Activated CD4-positive, alpha-beta memory T cell treated with anti-CD3 and anti-CD28 coated beads, Interleukin-2, amount 10 ng/mL, durations not matched to agents 7 days and 5 days (primary cell): ENCODE results near the gene C12orf75. TPM values are rescaled to one million over a fixed set of nuclear protein-coding genes. Genes with fewer than 3 reads are reported as not detected.

ENCODE experiments used
- CTCF ChIA-PET: fragments of 350-600 bp; sonication (Branson Sonifier 250); formaldehyde crosslinking; loops from one replicate; lab custom pipeline; 2021; ENCODE audit warnings: antibody characterized with exemption, inconsistent platforms; lab: Charles Lee
- POLR2A ChIA-PET: fragments of 350-600 bp; sonication (Branson Sonifier 250); formaldehyde crosslinking; loops from one replicate; lab custom pipeline; 2021; ENCODE audit warnings: antibody characterized with exemption; lab: Charles Lee
- DNase-seq: peaks from one replicate; pipeline ENCODE4 v3.0.0-alpha.2; 2020
- H3K27ac Mint-ChIP-seq: one replicate; pipeline ENCODE4 v1.8.0; 2021; ENCODE audit warnings: mild to moderate bottlenecking, mixed read lengths
- H3K27me3 Mint-ChIP-seq: one replicate; pipeline ENCODE4 v1.8.0; 2021; ENCODE audit warnings: mixed read lengths
- H3K36me3 Mint-ChIP-seq: one replicate; pipeline ENCODE4 v1.8.0; 2021; ENCODE audit warnings: low read depth, mixed read lengths
- H3K4me1 Mint-ChIP-seq: one replicate; pipeline ENCODE4 v1.8.0; 2021; ENCODE audit warnings: mixed read lengths
- H3K4me3 Mint-ChIP-seq: one replicate; pipeline ENCODE4 v1.8.0; 2021; ENCODE audit warnings: mild to moderate bottlenecking, mixed read lengths
- H3K9me3 Mint-ChIP-seq: one replicate; pipeline ENCODE4 v1.8.0; 2021; ENCODE audit warnings: mixed read lengths
- total RNA-seq, 2 experiments: library from RNA; stranded (reverse); gene quantifications; one replicate each; pipeline ENCODE4 v1.2.3, GENCODE V29; 2021

The C12orf75 gene
- total RNA-seq, 2 experiments from 2014 or later = 288 to 312 TPM

DNA sequence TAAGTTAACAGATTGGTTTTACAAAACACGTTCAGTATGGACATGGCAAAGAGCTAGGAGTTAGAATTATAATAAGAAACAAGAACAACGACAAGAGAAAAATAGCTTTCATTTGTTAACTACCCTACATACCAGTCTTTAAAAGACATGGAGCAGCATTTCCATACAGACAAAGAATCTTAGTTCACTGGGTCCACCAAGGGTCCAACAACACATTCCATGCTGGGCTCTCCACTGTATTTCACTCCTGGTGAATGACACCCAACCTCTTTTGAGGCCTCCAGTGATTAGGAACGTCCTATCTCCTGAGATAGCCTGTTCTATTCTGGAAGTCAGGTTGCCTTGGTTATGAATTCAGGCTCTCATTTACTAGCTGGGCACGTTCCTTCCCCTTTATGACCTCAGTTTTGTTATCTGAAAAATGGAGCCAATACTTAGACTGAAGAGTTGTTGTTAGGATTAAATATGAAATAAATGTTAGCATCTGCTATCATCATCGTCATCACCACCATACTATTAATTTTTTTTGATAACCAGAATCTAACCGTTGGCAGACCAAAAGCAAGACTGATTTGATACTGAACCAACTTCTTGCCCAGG lies 37.7 kb downstream of the C12orf75 start:
- ChIA-PET POLR2A (interaction anchor here (1.0 kb wide), 1 partner anchor 36 kb away, joined by 4 read pairs; no protein-coding TSS in a partner anchor), CTCF (interaction anchor here (1.1 kb wide), 1 partner anchor 36 kb away, joined by 3 read pairs; no protein-coding TSS in a partner anchor)
- Mint-ChIP-seq H3K27me3 (no peaks in the 10 kb centered on the region), H3K36me3 (peaks cover 47% of the 10 kb centered on the region), H3K9me3 (no peaks in the 10 kb centered on the region), H3K4me1 (peaks cover 5% of the 10 kb centered on the region), H3K4me3 (no peak overlapping the region), H3K27ac (no peak overlapping the region)
- no peak for DNase-seq

GRCh38 chr12:105369014-105369413 lies 38.5 kb downstream of the C12orf75 start:
- ChIA-PET CTCF (interaction anchor here (1.1 kb wide), 1 partner anchor 37 kb away, joined by 3 read pairs; no protein-coding TSS in a partner anchor), POLR2A (interaction anchor here (0.6 to 0.9 kb wide), 2 partner anchors 8 to 39 kb away, joined by 3 read pairs; partner anchors contain the start of gene C12orf75)
- DNase-seq = no peak
- no peaks in the 10 kb centered on the region for H3K27me3 Mint-ChIP-seq
- H3K27ac Mint-ChIP-seq = no peak overlapping the region
- no peaks in the 10 kb centered on the region for H3K9me3 Mint-ChIP-seq
- no peak overlapping the region for H3K4me3 Mint-ChIP-seq
- peaks cover 53% of the 10 kb centered on the region for H3K36me3 Mint-ChIP-seq
- peaks cover 5% of the 10 kb centered on the region for H3K4me1 Mint-ChIP-seq

DNA sequence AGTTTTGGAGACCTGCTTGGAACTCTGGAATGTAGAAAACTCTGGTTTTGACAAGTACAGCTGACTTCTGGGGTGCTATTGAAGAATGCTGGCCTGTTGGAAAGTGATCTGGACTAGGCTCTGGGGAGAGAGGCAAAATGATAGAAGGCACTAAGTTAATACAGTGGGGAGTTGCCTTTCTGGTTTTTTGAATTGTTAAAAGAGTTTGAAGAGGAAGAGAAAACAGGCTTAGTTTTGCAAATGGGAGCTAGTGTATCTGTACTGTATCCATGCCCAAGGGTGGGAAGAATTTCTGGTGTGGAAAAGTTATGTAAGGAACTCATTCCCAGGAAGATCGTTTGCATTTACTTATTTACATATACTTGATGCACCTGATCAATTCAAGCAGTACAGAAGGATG lies 43.8 kb downstream of the C12orf75 start:
- no peak for DNase-seq
- no peak overlapping the region for H3K4me3 Mint-ChIP-seq
- H3K27me3 Mint-ChIP-seq = no peaks in the 10 kb centered on the region
- no peak overlapping the region for H3K27ac Mint-ChIP-seq
- CTCF ChIA-PET = interaction anchor here (1.3 to 1.4 kb wide), 2 partner anchors 10 to 53 kb away, joined by 3 to 7 read pairs; no protein-coding TSS in a partner anchor
- H3K36me3 Mint-ChIP-seq = peaks cover 38% of the 10 kb centered on the region
- no peaks in the 10 kb centered on the region for H3K9me3 Mint-ChIP-seq
- H3K4me1 Mint-ChIP-seq = peaks cover 3% of the 10 kb centered on the region
- POLR2A ChIA-PET = interaction anchor here (0.7 to 3.1 kb wide), 2 partner anchors 17 to 42 kb away, joined by 3 to 9 read pairs; no protein-coding TSS in a partner anchor

DNA sequence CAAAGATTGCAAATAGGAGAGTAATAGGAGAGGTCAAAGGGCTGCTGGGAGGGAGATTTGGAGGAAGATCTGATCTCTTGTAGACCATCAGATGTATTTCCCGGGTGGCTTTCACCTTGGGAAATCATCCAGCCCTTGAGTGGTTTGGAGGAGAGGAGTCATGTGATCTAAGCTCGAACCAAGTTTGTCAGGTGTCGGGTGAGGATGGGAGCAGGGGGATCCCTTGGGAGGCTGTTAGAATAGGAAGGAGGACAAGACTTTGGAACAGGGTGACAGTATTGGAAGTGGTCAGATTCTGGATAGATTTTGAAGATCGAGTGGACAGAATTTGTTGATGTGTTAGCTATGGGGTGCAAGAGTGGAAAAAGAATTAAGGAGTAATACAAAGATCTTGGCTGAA lies 46.6 kb downstream of the C12orf75 start:
- CTCF ChIA-PET = no interaction called here
- Mint-ChIP-seq H3K27ac (no peak overlapping the region), H3K9me3 (no peaks in the 10 kb centered on the region)

DNA sequence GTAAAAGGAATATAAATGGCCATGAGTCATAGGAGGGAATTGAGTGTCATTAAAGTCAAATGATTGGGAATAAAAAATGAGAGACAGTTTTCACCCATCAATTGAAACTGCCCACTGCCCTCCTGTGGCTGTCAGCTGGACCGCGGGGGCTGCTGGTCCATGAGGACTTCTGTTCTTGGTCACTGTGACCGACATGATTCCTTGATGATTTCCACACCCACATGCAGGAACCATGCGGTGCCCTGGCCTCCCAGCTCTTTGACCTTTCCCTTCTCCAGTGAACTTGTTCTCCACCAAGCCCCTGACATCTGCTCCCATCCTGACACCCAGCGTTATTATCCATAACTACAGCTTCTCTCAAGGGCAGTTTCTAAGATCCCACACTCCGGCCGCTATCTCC lies 48.4 kb downstream of the C12orf75 start:
- Mint-ChIP-seq H3K9me3 (no peaks in the 10 kb centered on the region), H3K27me3 (no peaks in the 10 kb centered on the region), H3K36me3 (peaks cover 9% of the 10 kb centered on the region), H3K4me3 (no peak overlapping the region), H3K27ac (no peak overlapping the region), H3K4me1 (no peaks in the 10 kb centered on the region)
- ChIA-PET CTCF (no interaction called here), POLR2A (no interaction called here)
- DNase-seq = no peak

More for the DNA sequence above, 46.6 kb downstream of the C12orf75 start:
- Mint-ChIP-seq H3K4me3 (no peak overlapping the region), H3K4me1 (no peaks in the 10 kb centered on the region), H3K36me3 (peaks cover 20% of the 10 kb centered on the region), H3K27me3 (no peaks in the 10 kb centered on the region)
- POLR2A ChIA-PET = interaction anchor here (0.9 kb wide), 2 partner anchors 8 to 46 kb away, joined by 3 read pairs; no protein-coding TSS in a partner anchor
- DNase-seq = no peak

- no peak overlapping the region for H3K27ac Mint-ChIP-seq
- H3K36me3 Mint-ChIP-seq = no peaks in the 10 kb centered on the region
- no peaks in the 10 kb centered on the region for H3K27me3 Mint-ChIP-seq
- CTCF ChIA-PET = interaction anchor here (0.7 to 2.5 kb wide), 10 partner anchors 9 to 380 kb away, joined by 3 to 10 read pairs (median 3); no protein-coding TSS in a partner anchor
- H3K4me1 Mint-ChIP-seq = no peaks in the 10 kb centered on the region
- DNase-seq = no peak
- POLR2A ChIA-PET = interaction anchor here (1.6 kb wide), 1 partner anchor 51 kb away, joined by 9 read pairs; no protein-coding TSS in a partner anchor
- no peaks in the 10 kb centered on the region for H3K9me3 Mint-ChIP-seq
- H3K4me3 Mint-ChIP-seq = no peak overlapping the region
These were observed 52.5 kb downstream of the C12orf75 start for GRCh38 chr12:105382771-105383622.

DNA sequence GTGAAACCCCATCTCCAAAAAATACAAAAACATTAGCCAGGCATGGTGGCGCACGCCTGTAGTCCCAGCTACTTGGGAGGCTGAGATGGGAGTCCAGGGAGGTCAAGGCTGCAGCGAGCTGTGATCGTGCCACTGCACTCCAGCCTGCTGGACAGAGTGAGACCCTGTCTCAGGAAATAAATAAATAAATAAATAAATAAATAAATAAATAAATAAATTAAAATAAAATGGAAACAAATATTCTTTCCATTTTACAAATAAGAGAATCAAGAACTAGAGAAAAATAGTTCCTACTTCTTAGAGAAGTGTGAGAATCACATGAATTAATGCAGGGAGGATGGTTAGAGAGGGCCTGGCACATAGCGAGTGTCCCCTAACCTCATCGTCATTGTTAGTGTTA lies 53.7 kb downstream of the C12orf75 start:
- CTCF ChIA-PET = interaction anchor here (1.0 to 2.5 kb wide), 5 partner anchors 10 to 381 kb away, joined by 3 to 10 read pairs (median 5); partner anchors contain the start of gene APPL2
- no peaks in the 10 kb centered on the region for H3K4me1 Mint-ChIP-seq
- POLR2A ChIA-PET = interaction anchor here (0.7 kb wide), 1 partner anchor 19 kb away, joined by 3 read pairs; no protein-coding TSS in a partner anchor
- no peak for DNase-seq
- no peak overlapping the region for H3K27ac Mint-ChIP-seq
- H3K36me3 Mint-ChIP-seq = no peaks in the 10 kb centered on the region
- H3K27me3 Mint-ChIP-seq = no peaks in the 10 kb centered on the region
- no peaks in the 10 kb centered on the region for H3K9me3 Mint-ChIP-seq
- H3K4me3 Mint-ChIP-seq = no peak overlapping the region

DNA sequence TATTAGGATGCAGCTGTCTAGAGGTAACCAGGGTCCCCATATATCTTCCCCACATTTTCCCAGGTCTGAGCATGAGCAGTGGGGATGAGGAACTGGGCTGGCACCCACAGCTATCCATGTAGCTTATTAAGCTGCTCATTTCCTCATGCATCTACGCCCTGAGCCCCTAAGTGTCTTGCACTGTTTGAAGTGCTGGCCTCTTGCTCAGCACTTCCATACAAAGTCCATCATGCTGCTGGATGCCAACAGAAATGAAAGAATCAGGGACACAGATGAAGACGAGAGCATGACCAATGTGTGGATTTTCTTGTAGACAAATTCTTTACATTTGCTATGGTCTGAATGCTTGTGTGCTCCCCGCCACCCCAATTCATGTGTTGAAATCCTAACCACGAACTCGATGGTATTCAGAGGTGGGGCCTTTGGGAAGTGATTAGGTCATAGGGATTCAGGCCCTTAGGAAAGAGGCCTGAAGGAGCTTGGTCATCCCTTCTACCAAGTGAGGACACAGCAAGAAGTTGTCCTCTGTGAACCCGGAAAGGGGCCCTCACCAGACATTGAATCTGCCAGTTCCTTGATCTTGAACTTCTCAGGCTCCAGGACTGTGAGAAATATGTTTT lies 54.5 kb downstream of the C12orf75 start:
- H3K9me3 Mint-ChIP-seq = no peaks in the 10 kb centered on the region
- no peak overlapping the region for H3K27ac Mint-ChIP-seq
- no peaks in the 10 kb centered on the region for H3K36me3 Mint-ChIP-seq
- ChIA-PET CTCF (interaction anchor here (1.2 to 2.5 kb wide), 3 partner anchors 11 to 150 kb away, joined by 5 to 10 read pairs (median 7); partner anchors contain the start of gene APPL2), POLR2A (no interaction called here)
- no peak for DNase-seq
- no peaks in the 10 kb centered on the region for H3K27me3 Mint-ChIP-seq
- H3K4me1 Mint-ChIP-seq = no peaks in the 10 kb centered on the region
- no peak overlapping the region for H3K4me3 Mint-ChIP-seq

GRCh38 chr12:105386431-105386830 lies 55.9 kb downstream of the C12orf75 start:
- no peaks in the 10 kb centered on the region for H3K4me1 Mint-ChIP-seq
- CTCF ChIA-PET = no interaction called here
- POLR2A ChIA-PET = no interaction called here
- no peak overlapping the region for H3K27ac Mint-ChIP-seq
- H3K9me3 Mint-ChIP-seq = no peaks in the 10 kb centered on the region
- no peak overlapping the region for H3K4me3 Mint-ChIP-seq
- DNase-seq = no peak
- no peaks in the 10 kb centered on the region for H3K36me3 Mint-ChIP-seq
- H3K27me3 Mint-ChIP-seq = no peaks in the 10 kb centered on the region

DNA sequence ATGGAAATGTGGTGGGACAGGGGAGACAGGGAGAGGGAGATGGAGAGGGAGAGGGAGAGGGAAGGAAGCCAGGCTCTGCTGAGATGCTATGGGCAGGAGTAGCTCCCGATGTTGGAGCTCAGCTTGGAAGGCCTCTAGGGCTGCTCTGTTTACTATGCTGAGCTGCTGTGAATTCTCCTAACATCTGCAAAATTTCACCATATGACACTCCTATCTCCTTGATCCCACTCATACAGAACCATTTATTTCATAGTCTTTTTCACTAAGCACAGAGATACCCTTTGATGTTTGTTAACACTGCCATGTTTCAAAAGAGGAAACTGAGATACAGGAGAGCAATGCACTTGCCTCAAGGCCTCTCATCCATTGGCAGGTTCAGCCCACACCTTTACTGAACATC lies 60.7 kb downstream of the C12orf75 start:
- Mint-ChIP-seq H3K9me3 (no peaks in the 10 kb centered on the region), H3K27me3 (peaks cover 3% of the 10 kb centered on the region), H3K4me3 (no peak overlapping the region), H3K4me1 (peaks cover 6% of the 10 kb centered on the region), H3K27ac (no peak overlapping the region), H3K36me3 (no peaks in the 10 kb centered on the region)
- ChIA-PET POLR2A (no interaction called here), CTCF (no interaction called here)
- DNase-seq = no peak

- Mint-ChIP-seq H3K27me3 (peaks cover 3% of the 10 kb centered on the region), H3K9me3 (peaks cover 10% of the 10 kb centered on the region)
These were observed 63.1 kb downstream of the C12orf75 start for GRCh38 chr12:105393587-105393986.

GRCh38 chr12:105396024-105396423 lies 65.5 kb downstream of the C12orf75 start:
- no peak overlapping the region for H3K4me3 Mint-ChIP-seq
- H3K27ac Mint-ChIP-seq = no peak overlapping the region
- ChIA-PET CTCF (interaction anchor here (1.2 kb wide), 1 partner anchor 24 kb away, joined by 3 read pairs; no protein-coding TSS in a partner anchor), POLR2A (no interaction called here)
- H3K9me3 Mint-ChIP-seq = peaks cover 16% of the 10 kb centered on the region
- peaks cover 31% of the 10 kb centered on the region for H3K36me3 Mint-ChIP-seq
- no peak for DNase-seq
- H3K4me1 Mint-ChIP-seq = peaks cover 6% of the 10 kb centered on the region
- H3K27me3 Mint-ChIP-seq = peaks cover 3% of the 10 kb centered on the region

More at GRCh38 chr12:105393587-105393986, 63.1 kb downstream of the C12orf75 start:
- no peak overlapping the region for H3K27ac Mint-ChIP-seq
- peaks cover 16% of the 10 kb centered on the region for H3K36me3 Mint-ChIP-seq
- no peak overlapping the region for H3K4me3 Mint-ChIP-seq
- peaks cover 6% of the 10 kb centered on the region for H3K4me1 Mint-ChIP-seq
- DNase-seq = no peak
- ChIA-PET CTCF (interaction anchor here (1.2 kb wide), 1 partner anchor 10 kb away, joined by 3 read pairs; no protein-coding TSS in a partner anchor), POLR2A (no interaction called here)
